Measurements from ENCODE around the gene EAF2. TPM values are rescaled to one million over a fixed set of nuclear protein-coding genes. Genes with fewer than 3 reads are reported as not detected.

EAF2 gene
- total and polyA plus RNA-seq, 9 donors = 0.83 to 6.1 (median 2.6) TPM

GRCh38 chr3:121796970-121797369 lies 38.0 kb upstream of the EAF2 start:
- Histone ChIP-seq H3K4me3 (no peak overlapping the region), H3K36me3 (no peaks in the 10 kb centered on the region), H3K9me3 (no peaks in the 10 kb centered on the region), H3K27ac (no peak overlapping the region), H3K4me1 (ENCODE audit: insufficient read depth) (no peaks in the 10 kb centered on the region), H3K27me3 (no peaks in the 10 kb centered on the region)
- 30 to 37% (median 32%) methylated on average over 1 of the region's 1 CpG for WGBS, 3 donors
- no peak for DNase-seq
- intact Hi-C loops (cut with DNase I) = no loop called here
- TF ChIP-seq EP300 (IDR thresholded peaks at IDR 0.05) (no peak), POLR2A (IDR thresholded peaks at IDR 0.05) (no peak)
- TF ChIP-seq, protein P1, sequence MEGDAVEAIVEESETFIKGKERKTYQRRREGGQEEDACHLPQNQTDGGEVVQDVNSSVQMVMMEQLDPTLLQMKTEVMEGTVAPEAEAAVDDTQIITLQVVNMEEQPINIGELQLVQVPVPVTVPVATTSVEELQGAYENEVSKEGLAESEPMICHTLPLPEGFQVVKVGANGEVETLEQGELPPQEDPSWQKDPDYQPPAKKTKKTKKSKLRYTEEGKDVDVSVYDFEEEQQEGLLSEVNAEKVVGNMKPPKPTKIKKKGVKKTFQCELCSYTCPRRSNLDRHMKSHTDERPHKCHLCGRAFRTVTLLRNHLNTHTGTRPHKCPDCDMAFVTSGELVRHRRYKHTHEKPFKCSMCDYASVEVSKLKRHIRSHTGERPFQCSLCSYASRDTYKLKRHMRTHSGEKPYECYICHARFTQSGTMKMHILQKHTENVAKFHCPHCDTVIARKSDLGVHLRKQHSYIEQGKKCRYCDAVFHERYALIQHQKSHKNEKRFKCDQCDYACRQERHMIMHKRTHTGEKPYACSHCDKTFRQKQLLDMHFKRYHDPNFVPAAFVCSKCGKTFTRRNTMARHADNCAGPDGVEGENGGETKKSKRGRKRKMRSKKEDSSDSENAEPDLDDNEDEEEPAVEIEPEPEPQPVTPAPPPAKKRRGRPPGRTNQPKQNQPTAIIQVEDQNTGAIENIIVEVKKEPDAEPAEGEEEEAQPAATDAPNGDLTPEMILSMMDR (IDR thresholded peaks at IDR 0.05) = no peak

- H3K4me3 ChIP-seq = no peak overlapping the region
- intact Hi-C loops (cut with DNase I) = no loop called here
- H3K27ac ChIP-seq = no peak overlapping the region
- no peaks in the 10 kb centered on the region for H3K4me1 ChIP-seq (ENCODE audit: insufficient read depth)
- no peaks in the 10 kb centered on the region for H3K36me3 ChIP-seq
- TF ChIP-seq EP300 (IDR thresholded peaks at IDR 0.05) = no peak
- TF ChIP-seq, protein P1 (IDR thresholded peaks at IDR 0.05) = no peak
- no peak for TF ChIP-seq POLR2A (IDR thresholded peaks at IDR 0.05)
- DNase-seq = no peak
- no peaks in the 10 kb centered on the region for H3K9me3 ChIP-seq
- H3K27me3 ChIP-seq = no peaks in the 10 kb centered on the region
These were observed 34.1 kb upstream of the EAF2 start for GRCh38 chr3:121800906-121801305.

DNA sequence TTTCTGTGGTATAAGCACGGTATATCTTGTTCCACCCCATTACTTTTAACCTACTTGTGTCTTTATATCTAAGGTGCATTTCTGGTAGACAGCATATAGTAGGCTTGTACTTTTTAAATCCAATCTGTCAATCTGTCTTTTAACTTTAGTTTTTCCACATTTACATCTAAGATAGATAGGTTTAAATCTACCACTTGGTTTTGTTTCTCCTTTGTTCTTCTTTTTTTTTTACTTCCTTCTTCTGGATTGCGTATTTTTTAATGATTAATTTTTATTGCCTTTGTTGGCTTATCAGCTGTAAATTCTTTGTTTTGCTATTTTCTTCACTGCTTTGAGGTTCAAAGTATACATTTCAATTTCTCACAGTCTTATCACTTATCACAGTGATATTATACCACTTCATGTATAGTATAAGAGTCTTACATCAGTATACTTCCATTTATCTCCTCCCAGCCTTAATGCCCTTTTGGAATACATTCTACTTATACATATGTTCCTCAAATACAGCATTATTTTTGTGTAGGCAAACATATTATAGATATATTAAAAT lies 31.2 kb upstream of the EAF2 start:
- Histone ChIP-seq H3K36me3 (no peaks in the 10 kb centered on the region), H3K4me1 (ENCODE audit: insufficient read depth) (no peaks in the 10 kb centered on the region), H3K4me3 (no peak overlapping the region), H3K27me3 (no peaks in the 10 kb centered on the region), H3K9me3 (no peaks in the 10 kb centered on the region), H3K27ac (no peak overlapping the region)
- DNase-seq = no peak
- intact Hi-C loops (cut with DNase I) = no loop called here
- TF ChIP-seq, protein P1 (IDR thresholded peaks at IDR 0.05) = no peak
- no peak for TF ChIP-seq EP300 (IDR thresholded peaks at IDR 0.05)
- TF ChIP-seq POLR2A (IDR thresholded peaks at IDR 0.05) = no peak
- 95 to 99% (median 96%) methylated on average over 2 of the region's 2 CpGs for WGBS, 3 donors

GRCh38 chr3:121809249-121809648 lies 25.8 kb upstream of the EAF2 start:
- no peaks in the 10 kb centered on the region for H3K4me1 ChIP-seq (ENCODE audit: insufficient read depth)
- DNase-seq = no peak
- TF ChIP-seq, protein P1 (IDR thresholded peaks at IDR 0.05) = no peak
- TF ChIP-seq EP300 (IDR thresholded peaks at IDR 0.05) (no peak), POLR2A (IDR thresholded peaks at IDR 0.05) (no peak)
- WGBS, 3 donors = 0 to 47% (median 0%) methylated on average over 1 of the region's 1 CpG
- no peak overlapping the region for H3K27ac ChIP-seq
- no peak overlapping the region for H3K4me3 ChIP-seq
- H3K27me3 ChIP-seq = no peaks in the 10 kb centered on the region
- H3K9me3 ChIP-seq = no peaks in the 10 kb centered on the region
- intact Hi-C loops (cut with DNase I) = no loop called here
- H3K36me3 ChIP-seq = no peaks in the 10 kb centered on the region
